ENCODE measurements around the gene MME. TPM values are rescaled to one million over a fixed set of nuclear protein-coding genes. Genes with fewer than 3 reads are reported as not detected.

The MME gene
- total RNA-seq, 4 donors from 2014 or later = 1.5 to 81.7 (median 20.5) TPM

DNA sequence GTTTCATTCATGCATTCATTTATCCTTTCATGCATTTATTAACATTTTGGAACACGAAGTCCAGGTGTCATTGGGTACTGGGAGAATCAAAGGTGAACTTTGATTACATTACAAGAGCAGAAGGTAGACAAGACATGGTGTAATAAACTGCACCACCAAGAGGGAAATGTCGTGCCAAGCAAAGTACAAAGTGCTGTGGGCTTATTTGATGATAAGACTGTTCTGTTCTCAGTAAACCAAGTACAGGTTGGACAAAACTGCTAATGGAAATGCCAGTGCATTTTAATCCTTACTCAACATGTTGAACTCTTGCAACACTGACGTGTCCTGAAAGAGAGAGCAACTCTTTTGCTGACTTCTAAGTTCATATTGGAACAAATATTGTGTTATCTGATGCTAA, 69.4 kb downstream of the MME start:
- 53 to 86% methylated on average over 3 of the region's 3 CpGs for WGBS, 2 donors (ENCODE audit: low coverage in 1 of 2)
- Histone ChIP-seq H3K4me1 (no peaks in the 10 kb centered on the region), H3K27me3 (no peaks in the 10 kb centered on the region), H3K4me3 (no peak overlapping the region), H3K27ac (no peak overlapping the region), H3K9me3 (no peaks in the 10 kb centered on the region), H3K36me3 (no peaks in the 10 kb centered on the region)
- ATAC-seq = no peak
- TF ChIP-seq, protein P1, sequence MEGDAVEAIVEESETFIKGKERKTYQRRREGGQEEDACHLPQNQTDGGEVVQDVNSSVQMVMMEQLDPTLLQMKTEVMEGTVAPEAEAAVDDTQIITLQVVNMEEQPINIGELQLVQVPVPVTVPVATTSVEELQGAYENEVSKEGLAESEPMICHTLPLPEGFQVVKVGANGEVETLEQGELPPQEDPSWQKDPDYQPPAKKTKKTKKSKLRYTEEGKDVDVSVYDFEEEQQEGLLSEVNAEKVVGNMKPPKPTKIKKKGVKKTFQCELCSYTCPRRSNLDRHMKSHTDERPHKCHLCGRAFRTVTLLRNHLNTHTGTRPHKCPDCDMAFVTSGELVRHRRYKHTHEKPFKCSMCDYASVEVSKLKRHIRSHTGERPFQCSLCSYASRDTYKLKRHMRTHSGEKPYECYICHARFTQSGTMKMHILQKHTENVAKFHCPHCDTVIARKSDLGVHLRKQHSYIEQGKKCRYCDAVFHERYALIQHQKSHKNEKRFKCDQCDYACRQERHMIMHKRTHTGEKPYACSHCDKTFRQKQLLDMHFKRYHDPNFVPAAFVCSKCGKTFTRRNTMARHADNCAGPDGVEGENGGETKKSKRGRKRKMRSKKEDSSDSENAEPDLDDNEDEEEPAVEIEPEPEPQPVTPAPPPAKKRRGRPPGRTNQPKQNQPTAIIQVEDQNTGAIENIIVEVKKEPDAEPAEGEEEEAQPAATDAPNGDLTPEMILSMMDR (IDR thresholded peaks at IDR 0.05) = no peak
- no peak for TF ChIP-seq POLR2AphosphoS5 (IDR thresholded peaks at IDR 0.05)

DNA sequence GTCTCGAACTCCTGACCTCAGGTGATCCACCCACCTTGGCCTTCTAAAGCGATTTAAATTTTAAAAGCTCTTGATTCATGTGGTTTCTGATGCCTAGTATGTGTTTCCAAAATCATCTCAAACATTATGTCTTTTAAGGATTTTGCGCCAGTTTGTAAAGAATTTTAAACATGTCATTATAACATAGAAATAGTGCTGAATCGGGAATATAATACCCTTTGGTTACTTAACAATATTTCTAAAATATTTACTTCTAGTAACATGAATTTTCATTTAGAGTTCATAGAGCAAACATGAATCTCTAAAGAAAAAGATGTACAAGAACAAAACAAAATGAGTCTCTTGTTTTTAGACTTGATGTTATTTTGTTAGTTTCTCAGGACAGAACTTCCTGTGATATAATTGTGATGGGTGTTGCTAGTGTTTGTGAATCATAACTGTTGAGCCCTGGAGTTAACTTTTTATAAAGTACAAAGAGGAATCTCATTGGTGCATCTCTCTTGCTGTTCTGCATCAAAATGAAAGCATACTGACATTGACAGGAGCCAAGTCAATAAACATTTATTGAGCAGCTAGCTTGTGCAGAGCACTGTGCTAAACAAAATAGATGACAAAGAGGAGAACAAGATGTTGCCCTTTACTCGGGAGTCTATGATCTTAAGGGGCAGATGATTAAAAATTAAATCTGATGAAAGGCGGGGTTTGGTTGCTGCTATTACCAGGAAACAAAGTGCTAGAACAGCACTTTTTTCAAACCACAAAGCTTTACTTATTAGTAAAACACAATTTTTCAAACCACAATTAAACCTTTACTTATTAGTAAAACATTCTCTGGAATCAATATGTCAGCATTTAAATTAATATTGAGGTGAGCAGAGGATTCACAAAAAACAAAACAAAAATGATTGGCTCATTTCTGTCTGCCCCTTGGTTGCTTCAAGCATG, 73.4 kb downstream of the MME start:
- Histone ChIP-seq H3K4me1 (peaks cover 0 to 3% (median 0%) of the 10 kb centered on the region in 3 donors), H3K36me3 (no peaks in the 10 kb centered on the region), H3K9me3 (no peaks in the 10 kb centered on the region), H3K4me3 (no peak overlapping the region), H3K27me3 (no peaks in the 10 kb centered on the region), H3K27ac (no peak overlapping the region)
- WGBS, 2 donors (ENCODE audit: low coverage in 1 of 2) = 81 to 89% methylated on average over 6 of the region's 6 CpGs
- ATAC-seq = no peak
- no peak for TF ChIP-seq EP300 (IDR thresholded peaks at IDR 0.05)
- TF ChIP-seq POLR2A (IDR thresholded peaks at IDR 0.05) = no peak
- TF ChIP-seq, protein P1 (IDR thresholded peaks at IDR 0.05) = no peak
- no peak for TF ChIP-seq POLR2AphosphoS5 (IDR thresholded peaks at IDR 0.05)

DNA sequence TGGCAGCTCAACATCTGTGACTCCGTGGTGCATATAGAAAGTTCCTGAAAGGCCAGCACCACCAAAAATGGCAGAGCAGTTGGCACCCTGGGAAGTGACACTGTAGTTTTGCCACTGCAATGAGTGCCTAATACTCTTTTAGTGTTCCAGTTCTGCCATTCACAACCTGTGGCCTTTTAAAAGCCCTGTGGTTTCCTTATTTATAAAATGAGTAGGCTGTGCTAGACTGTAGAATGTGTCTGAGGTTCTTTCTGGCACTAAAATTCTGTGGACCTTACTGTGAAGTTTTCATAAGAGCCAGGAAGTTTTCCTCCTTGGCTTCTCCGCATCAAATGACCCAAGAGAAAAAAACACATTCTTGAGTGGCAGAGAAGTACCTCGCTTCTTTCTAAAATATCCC, 74.1 kb downstream of the MME start:
- Histone ChIP-seq H3K27me3 (no peaks in the 10 kb centered on the region), H3K9me3 (no peaks in the 10 kb centered on the region), H3K27ac (no peak overlapping the region), H3K36me3 (no peaks in the 10 kb centered on the region), H3K4me1 (peaks cover 0 to 3% (median 0%) of the 10 kb centered on the region in 3 donors), H3K4me3 (no peak overlapping the region)
- TF ChIP-seq POLR2AphosphoS5 (IDR thresholded peaks at IDR 0.05) (no peak), EP300 (IDR thresholded peaks at IDR 0.05) (no peak)
- TF ChIP-seq, protein P1 (IDR thresholded peaks at IDR 0.05) = no peak
- no peak for ATAC-seq
- 87 to 94% methylated on average over 3 of the region's 3 CpGs for WGBS, 2 donors (ENCODE audit: low coverage in 1 of 2)

- H3K27me3 ChIP-seq = no peaks in the 10 kb centered on the region
- no peak overlapping the region for H3K27ac ChIP-seq
- H3K4me1 ChIP-seq = peaks cover 0 to 3% (median 0%) of the 10 kb centered on the region in 3 donors
- TF ChIP-seq, protein P1 (IDR thresholded peaks at IDR 0.05) = no peak
- TF ChIP-seq POLR2A (IDR thresholded peaks at IDR 0.05) = no peak
- TF ChIP-seq POLR2AphosphoS5 (IDR thresholded peaks at IDR 0.05) = no peak
- no peak for TF ChIP-seq EP300 (IDR thresholded peaks at IDR 0.05)
- H3K9me3 ChIP-seq = no peaks in the 10 kb centered on the region
- no peak for ATAC-seq
- no peaks in the 10 kb centered on the region for H3K36me3 ChIP-seq
- no peak overlapping the region for H3K4me3 ChIP-seq
- WGBS, 2 donors (ENCODE audit: low coverage in 1 of 2) = 38 to 39% methylated on average over 9 of the region's 9 CpGs
Observed at GRCh38 chr3:155158346-155159037, 78.4 kb downstream of the MME start.
